Measurements from ENCODE around the gene MPIG6B.
"Not testable (repeated sequence)": the region's sequence is repeated elsewhere in the genome, so short reads cannot be mapped to it uniquely, and the experiment has no call there.

Gene MPIG6B

GRCh38 chr6:31701666-31702404 lies 21.3 kb upstream of the MPIG6B start:
- DNase-seq = no peak

DNA sequence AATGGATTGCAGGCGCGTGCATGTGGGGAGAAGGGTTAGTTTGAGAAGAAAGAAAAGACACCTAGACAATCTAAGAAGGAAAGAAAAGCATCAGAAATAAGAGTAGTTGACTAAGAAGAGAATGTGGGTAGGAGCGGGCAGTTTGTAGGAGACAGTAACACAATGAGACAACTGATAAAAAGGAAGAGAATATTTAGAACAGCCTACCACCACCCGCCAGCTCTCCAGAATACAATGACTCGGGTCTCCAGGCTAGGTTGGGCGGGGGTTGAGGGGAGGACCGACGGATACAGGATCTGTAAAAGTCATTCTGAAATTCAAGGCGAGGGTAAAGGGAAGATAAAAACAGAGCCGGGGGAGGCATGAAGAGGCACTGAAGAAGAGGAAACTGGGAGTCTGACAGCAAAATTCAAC lies 20.8 kb upstream of the MPIG6B start:
- DNase-seq = no peak

- peak; percentile 94 to 97 for DNase-seq
These were observed 20.1 kb upstream of the MPIG6B start, which contains the start of gene ABHD16A for GRCh38 chr6:31702819-31703716. Gene ABHD16A (minus strand): TSS chr6:31703324. CDS start chr6:31703281, 43 bp downstream.

GRCh38 chr6:31705931-31706330 lies 17.2 kb upstream of the MPIG6B start:
- no peak for DNase-seq

DNA sequence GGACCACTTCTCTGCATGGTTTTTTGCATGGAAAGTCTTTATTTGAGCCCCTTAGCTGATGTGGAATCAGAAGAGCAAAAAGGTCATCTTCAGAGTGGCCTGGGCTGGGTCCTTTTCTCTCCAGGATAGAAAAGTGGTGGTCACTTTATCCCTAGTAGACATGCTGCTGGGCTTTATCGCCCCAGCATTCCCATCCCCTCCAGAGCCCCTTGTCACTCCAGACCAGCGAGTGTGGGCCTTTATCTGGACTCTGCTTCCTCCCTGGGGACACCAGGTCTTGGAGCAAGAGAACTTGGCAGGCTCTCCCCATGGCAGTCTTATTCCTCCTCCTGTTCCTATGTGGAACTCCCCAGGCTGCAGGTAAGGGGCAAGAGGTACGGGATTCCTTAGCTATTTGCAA lies 16.6 kb upstream of the MPIG6B start, which contains the start of gene LY6G6F:
LY6G6F (plus strand) TSS at position 268 of the 400 bp plus-strand sequence; CDS start at position 309, 41 bp downstream.
- no peak for DNase-seq

- DNase-seq = no peak
These were observed 15.5 kb upstream of the MPIG6B start for GRCh38 chr6:31707701-31708100.

- DNase-seq = no peak
These were observed 14.9 kb upstream of the MPIG6B start for GRCh38 chr6:31708224-31708623.

DNA sequence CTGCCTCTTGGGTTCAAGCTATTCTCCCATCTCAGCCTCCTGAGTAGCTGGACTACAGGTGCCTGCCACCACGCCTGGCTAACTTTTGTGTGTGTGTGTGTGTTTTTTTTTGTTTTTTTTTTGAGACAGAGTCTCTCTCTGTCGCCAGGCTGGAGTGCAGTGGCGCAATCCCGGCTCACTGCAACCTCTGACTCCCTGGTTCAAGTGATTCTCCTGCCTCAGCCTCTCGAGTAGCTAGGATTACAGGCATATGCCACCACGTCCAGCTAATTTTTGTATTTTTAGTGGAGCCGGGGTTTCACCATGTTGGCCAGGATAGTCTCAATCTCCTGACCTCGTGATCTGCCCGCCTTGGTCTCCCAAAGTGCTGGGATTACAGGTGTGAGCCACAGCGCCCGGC lies 14.0 kb upstream of the MPIG6B start:
- not testable (repeated sequence) for DNase-seq

DNA sequence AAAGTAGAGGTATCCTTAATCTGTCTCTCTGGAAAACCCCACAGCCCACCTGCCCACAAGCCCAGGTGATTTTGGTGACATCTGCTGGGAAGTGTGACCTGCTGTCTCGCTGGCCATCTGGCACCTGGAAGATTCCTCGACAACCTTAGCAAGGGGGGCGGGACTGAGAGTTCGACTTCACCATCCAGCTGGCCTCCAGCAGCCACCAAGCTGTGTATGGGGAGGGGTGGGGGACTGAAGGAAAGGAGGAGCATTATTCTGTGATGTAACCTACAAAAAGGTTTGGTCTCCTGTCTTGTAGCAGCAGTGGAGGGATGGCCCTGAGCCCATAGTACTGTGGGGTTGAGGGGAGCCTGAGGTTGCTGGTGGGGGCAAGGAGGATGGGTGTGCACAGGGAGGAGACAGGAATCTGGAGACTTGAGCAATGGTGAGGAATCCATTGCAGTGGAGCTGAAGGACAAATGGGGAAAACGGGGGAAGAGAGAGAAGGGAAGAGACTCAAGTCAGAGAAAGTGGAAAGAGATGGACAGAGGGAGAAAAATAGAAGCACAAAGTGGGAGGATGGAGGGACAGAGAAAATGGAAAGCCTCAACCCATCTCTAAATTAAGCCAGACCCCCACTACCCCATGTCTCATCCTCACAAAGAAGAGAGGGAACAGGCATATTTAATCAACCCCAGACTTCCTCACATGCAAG lies 12.5 kb upstream of the MPIG6B start:
- no peak for DNase-seq

DNA sequence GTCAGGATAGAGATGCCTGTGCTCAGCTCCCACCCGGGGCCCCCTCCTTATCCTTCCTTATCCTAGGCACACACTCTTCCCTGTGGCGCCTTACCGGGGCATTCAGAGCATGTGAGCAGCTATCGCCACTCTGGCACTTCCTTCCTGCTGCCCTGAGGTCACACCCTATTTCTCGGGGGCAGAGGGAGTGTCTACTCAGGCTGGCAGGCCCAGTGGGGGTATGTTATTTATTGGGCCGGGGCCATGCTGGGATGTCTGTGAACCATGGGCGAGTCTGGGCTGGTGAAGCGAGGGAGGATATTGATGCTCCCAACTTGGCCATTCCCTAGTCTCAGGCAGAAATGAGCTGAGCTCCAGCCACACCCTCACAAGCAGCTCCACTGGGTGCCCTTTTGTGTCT lies 11.9 kb upstream of the MPIG6B start:
- no peak for DNase-seq

- DNase-seq = no peak
These were observed 10.9 kb upstream of the MPIG6B start for GRCh38 chr6:31712296-31712695.

GRCh38 chr6:31713465-31713864 lies 9.7 kb upstream of the MPIG6B start:
- DNase-seq = no peak

DNA sequence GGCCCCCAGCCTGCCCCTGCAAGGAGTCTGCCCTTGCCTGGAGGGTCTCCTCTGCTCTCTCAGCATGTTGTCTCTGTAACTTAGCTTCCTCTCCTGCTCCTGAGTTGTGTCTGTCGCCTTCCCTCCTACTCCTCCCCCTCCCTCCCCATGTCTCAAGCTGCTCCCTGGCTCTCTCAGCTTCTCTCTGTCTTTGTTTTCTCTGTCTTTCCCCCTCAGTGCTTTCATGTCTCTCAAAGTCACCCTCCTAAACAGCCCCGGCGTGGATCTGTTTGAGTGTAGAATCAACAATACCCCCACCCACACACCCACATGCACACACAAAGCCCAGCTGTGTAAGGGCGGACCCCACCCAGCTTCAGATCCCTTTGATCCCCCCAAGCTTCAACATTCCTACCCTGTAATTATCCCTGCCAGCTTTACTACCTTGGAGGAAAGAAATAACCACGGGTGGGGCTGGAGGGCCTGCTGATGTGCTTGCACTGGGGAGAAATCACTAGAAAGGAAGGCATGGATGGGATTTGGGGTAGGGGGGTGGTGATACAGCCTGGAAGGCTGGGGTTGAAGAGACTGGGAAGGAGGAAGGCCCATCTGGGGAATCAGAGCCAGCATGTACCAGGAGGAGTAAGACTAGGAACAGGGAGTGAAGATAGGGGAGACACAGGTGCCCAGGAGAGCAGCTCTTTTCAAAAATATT lies 9.0 kb upstream of the MPIG6B start:
- DNase-seq = no peak

- no peak for DNase-seq
These were observed 7.9 kb upstream of the MPIG6B start, which contains the start of gene LY6G6D for GRCh38 chr6:31715022-31715958. Gene LY6G6D (plus strand): TSS chr6:31715348. CDS start chr6:31715356, 8 bp downstream.

DNA sequence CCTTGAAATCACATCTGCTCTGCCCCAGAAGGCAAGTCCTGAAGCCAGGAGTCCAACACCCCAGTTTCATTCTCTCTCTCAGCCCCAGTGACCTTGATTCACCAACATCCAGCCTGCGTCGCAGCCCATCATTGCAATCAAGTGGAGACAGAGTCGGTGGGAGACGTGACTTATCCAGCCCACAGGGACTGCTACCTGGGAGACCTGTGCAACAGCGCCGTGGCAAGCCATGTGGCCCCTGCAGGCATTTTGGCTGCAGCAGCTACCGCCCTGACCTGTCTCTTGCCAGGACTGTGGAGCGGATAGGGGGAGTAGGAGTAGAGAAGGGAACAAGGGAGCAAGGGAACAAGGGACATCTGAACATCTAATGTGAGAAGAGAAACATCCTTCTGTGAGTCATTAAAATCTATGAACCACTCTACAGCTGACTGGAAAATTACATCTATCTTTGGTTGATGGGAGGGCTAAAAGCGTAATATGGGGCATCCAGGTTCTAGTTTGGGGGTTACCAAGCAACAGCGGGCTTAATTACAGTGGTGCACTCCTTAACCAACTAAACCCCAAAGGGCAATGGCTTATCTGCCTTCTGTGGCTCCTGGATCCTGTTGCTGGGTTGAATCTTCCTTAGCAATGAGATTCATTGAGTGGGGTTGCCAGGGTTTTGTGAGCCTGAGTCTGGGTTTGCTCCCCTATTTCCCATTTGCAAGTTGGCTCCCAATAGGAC lies 5.5 kb upstream of the MPIG6B start:
- DNase-seq = no peak

DNA sequence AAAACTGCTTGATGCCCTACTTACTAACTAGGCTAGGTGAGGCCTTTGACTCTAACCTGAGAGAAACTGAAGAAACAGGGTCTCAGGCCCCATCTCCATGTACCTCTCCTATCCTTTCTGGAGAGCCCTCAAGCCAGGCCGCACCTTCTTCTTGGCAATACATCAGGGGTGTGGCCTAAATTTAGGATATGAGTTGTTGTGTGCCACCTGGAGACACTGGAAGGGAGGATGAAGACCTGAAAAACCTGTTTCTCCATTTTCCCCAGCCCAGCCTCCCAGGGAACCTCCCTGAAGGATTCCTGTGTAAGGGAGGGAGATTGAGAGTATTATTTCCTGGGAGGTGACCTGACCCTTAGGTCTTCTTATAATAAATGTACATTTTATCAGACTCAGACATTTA lies 4.9 kb upstream of the MPIG6B start:
- DNase-seq = no peak

DNA sequence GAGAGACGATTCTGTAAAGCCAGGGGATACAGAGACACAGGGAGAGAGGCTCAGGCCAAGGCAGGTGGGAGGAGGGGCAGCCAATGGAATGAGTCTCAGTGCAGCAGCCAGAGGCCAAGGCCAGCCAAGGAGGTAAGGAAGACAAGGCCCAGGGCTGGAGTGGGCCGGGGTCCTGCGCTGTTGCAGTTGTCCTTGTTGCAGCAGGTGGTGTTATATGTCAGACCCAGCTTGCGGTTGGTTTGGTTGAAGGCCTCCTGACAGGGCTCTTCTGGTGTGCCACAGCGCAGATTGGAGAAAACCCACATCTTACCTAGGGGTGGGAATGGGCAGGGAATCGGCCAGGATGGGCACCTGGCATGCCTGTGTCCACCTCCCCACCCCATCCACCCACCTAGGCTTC lies 4.2 kb upstream of the MPIG6B start:
- DNase-seq = no peak

DNA sequence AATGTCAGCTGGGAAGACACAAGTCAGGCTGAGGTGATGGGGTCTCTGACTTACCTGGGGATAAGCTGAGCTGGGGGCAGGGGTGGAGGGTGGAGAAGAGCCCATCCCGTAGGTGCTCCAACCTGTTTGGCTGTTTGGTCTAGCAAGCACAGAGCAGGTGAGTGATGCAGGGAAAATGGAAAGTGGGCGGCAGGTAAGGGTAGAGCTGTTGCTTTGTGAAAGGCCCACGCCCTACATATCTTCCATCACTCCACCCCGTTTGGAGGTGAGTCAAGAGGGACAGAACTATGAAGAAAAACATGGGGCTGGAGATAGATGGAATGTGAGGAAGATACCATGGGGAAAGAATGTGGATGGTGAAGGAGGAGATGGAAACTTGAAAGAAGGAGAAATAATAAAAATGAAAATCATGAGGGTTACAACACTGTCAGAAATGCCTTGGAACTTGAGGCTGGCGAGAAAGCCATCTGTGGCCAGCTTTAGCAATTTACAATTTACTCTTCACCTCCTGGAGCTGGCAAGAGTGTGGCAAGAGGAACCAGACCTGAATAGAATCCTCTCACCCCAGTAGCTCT lies 2.9 kb upstream of the MPIG6B start:
- no peak for DNase-seq

DNA sequence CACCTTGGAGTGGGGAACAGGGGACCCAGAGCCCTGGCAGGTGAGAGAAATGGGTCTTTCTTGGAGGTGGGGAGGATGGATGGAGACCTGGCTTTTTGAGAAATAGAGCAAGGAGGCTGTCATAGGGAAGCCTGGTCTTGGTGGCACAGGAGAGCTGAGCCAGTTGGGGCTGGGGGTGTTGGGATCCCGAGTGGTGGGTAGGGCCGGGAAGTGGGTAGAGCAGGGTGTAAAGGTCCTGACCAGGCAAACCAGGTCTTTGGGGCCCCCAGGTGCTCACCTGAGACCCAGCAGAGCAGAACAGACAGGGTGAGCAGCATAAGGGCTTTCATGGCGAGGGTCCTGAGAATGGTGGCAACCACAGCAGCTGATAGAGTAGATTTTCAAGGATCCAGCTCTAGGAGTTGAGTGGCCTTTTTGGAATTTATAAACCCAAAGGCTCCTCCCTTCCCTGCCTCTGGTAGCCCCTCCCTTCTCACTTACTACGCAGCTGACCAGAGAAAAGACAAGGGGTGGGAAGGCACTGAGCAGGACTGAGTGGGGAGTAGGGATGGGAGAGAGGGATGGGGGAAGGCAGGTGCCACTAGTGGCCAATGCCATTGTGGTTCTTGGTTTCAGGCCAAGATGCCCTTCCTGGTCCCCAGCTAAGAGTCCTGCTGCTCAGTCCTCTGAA lies 1.7 kb upstream of the MPIG6B start, which contains the start of gene LY6G6C:
LY6G6C (minus strand) TSS at position 396 of the 670 bp plus-strand sequence; CDS start at position 329, 67 bp downstream.
- DNase-seq = no peak
